HG03135 (cell line): ENCODE results near the gene INSL3.
"Not testable (repeated sequence)": the region's sequence is repeated elsewhere in the genome, so short reads cannot be mapped to it uniquely, and the experiment has no call there.

ENCODE experiments used
- ATAC-seq: cut with Tn5 transposase; IDR thresholded peaks from one replicate; pipeline ENCODE4 v1.9.1; 2021; ENCODE audit warnings: mild to moderate bottlenecking, moderate library complexity; ENCODE audit not compliant: unreplicated experiment

Gene INSL3

GRCh38 chr19:17790059-17790780, 31.1 kb downstream of the INSL3 start:
- ATAC-seq, result no peak

- ATAC-seq, result no peak
Measured at GRCh38 chr19:17788632-17789031, 32.7 kb downstream of the INSL3 start.

GRCh38 chr19:17787274-17787913, 33.9 kb downstream of the INSL3 start:
- no peak for ATAC-seq

DNA sequence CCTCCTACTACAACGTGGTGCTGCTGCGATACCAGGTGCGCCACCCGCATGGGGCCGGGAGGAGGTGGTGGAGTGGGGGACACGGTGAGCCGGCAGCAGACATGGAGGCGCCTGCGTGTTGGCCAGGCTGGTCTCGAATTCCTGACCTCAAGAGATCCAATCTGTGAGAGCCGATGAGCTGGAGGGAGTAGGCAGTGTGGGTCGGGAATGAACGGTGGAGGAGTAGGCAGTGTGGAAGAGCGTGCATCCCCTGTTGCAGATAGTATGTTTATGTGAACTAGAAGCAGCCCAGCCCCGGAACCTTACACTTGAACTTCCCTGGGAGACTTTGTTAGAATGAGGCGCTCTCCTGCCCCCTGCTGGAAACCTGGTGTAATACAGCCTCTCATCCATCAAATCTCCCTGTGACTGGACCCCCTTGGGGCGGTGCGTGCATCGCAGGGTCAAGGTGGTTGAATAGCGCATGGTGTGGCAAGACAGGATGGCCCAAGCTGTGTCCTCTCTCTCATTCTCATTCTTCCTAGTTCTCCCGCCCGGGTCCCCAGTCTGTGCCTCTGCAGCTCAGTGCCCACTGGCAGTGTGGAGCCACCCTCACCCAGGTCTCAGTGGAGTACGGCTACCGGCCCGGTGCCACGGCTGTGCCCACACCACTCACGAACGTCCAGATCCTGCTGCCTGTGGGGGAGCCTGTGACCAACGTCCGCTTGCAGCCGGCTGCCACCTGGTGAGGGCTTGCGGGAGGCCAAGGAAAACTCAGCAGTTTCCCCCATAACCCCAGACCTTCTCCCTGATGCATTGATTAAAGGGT, 36.9 kb downstream of the INSL3 start:
- ATAC-seq, result no peak

DNA sequence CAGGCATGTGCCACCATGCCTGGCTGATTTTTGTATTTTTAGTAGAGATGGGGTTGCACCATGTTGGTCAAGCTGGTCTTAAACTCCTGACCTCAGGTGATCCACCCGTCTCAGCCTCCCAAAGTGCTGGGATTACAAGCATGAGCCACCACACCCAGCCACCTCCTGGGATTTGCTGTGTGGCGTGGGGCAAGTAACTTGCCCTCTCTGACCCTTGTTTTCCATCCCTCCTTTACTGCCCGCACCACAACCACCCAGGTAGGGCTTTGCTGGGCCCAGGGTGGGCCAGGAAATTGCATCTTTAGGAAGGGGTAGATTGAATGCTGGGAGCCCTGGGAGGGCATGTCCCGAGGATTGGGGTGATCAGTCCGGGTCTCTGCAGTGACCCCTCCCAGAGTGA, 37.6 kb downstream of the INSL3 start:
- ATAC-seq, result not testable (repeated sequence)

DNA sequence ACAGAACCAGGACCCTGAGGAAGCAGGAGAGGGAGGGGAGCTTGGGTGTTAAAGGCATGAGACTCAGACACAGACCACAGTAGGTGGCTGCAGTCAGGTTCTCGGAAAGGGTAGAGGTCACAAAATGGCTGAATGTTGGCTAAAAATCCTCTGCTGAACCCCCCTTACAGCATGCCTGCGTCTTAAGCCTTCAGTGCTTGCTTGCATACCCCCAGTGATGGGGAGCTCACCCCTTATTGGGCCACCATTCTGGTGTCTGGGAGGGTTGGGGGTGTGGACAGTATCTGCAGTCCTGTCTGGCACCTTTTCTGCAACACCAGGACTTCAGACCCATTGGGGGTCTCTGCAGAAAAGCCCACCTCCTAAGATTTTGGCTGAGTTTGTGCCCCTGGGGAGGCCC, 40.5 kb downstream of the INSL3 start:
- ATAC-seq, result no peak

DNA sequence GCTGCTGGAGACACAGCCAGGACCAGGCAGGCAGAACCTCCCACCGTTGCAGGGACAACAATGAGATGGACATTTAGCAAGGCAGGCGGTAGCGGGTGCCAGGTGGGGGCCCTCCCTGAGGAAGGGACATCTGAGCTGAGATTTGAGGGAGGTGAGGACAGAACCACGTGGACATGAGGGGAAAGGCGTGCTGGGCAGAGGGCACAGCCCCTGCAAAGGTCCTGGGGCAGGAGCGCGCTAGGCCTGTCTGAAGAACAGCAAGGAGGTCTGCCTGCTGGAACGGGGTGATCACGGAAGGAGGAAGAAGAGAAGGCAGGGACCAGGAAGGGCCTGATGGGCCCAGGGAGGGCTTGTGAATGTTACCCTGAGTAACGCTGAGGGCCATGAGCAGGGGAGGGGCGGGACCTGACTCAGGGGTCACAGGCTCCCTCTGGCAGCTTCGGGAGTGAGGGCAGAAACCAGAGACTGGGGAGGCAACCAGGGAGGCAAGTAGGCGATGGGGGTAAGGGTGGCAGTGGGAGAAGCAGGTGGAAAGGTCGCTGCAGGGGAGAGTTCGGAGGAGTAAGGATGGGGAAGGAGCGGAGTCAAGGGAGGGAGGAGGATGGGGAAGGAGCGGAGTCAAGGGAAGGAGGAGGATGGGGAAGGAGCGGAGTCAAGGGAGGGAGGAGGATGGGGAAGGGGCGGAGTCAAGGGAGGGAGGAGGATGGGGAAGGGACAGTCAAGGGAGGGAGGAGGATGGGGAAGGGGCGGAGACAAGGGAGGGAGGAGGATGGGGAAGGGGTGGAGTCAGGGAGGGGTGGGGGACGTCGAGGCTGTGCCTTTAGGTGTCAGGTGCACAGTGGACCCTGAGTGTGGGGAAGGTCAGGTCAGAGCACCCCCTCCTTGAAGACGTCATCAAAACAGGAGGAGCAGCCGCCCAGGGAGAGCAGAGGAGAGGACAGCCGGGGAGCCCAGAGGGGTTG, 42.1 kb downstream of the INSL3 start:
- no peak for ATAC-seq

DNA sequence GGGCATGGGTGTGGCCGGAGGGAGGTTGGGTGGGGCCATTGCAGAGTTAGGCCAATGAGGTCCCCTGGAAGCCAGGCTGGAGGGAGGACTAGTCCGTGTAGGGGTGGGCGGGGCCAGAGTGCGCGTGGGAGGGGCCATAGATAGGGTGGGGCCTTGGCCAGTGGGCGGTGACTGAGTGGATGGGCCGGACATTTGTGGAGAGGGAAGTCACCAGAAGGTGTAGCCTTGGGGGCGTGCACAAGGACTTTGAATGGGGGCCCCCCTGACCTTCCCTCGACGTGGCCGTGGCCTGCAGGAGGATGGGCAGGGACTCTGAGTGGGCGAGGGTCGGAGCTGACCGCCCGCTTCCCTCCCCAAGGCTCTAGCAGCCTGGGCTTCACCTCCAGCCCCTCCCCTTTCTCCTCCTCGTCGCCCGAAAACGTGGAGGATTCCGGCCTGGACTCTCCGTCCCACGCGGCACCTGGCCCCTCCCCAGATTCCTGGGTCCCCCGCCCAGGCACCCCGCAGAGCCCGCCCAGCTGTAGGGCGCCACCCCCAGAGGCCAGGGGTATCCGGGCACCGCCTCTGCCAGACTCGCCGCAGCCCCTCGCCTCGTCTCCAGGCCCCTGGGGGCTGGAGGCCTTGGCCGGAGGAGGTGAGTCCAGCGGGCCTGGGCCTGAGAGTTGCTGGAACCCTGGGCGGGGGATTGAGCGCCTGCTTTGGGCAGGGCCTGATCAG, 42.9 kb downstream of the INSL3 start:
- no peak for ATAC-seq

- not testable (repeated sequence) for ATAC-seq
Measured at GRCh38 chr19:17777840-17778239, 43.5 kb downstream of the INSL3 start.

DNA sequence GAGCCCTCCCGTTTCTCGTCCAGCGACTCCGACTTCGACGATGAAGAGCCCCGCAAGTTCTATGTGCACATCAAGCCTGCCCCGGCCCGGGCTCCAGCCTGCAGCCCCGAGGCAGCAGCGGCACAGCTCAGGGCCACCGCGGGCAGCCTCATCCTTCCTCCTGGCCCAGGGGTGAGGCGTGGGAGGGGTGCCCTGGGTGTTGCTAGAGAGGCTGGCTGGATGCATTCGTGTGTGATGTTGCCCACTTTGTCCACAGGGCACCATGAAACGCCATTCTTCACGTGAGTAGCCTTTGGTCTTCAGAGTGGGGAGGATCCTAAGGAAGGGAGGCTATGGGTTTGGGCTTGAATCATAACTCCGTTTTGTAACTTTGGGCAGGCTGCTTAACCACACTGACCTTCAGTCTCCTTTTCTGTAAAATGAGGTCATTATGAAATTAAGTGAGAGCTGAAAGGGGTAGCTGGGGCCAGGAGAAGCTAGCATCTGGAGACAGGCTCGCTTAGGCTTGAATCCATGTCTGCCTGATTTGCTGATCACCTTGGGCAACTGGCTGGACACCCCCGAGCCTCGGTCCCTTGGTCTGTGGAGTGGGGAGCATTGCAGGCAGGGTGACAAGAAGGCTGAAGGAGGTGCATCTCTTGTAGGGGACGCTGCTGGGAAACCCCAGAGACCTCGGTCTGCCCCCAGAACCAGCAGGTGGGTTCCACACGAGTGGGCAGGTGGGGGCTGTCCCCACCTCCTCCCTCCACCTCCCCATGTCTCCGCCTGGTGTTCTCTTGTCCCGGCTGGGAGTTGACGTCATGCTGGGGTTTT, 45.1 kb downstream of the INSL3 start:
- ATAC-seq, result peak; percentile 53

DNA sequence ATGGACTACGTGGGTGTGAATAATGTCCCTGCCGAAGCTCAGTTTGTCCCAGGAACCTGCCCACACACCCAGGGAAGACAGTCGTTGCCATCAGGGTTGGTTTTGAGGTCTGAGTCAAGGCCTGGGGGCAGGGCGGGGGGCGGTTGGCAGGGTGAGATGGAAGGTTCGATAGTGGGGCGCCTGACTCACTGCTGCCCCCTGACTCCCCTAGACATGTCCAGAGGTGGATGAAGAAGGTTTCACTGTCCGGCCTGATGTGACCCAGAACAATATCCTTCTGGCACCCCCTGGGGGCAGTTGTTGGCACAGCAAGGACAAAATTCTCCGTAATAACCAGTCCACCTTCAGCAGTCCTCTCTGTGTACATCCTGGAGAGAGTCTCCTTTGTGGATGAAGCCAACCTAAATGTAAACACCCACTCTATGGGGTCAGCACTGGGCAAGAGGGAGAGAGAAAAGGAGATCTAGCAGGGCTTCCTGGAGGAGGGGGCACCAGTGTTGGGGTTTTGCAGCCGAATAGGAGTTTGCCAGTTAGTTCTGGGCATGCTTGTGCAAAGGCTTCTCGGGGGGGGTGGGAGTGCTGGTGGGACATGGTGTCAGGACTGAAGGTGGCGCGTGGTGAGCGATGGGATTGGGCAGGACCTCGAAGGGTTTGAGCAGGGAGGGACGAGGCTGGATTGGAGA, 45.9 kb downstream of the INSL3 start:
- no peak for ATAC-seq

GRCh38 chr19:17772172-17772571, 49.1 kb downstream of the INSL3 start:
- ATAC-seq, result no peak

GRCh38 chr19:17770613-17771012, 50.7 kb downstream of the INSL3 start:
- no peak for ATAC-seq

- no peak for ATAC-seq
Measured at GRCh38 chr19:17767559-17767958, 53.8 kb downstream of the INSL3 start.

DNA sequence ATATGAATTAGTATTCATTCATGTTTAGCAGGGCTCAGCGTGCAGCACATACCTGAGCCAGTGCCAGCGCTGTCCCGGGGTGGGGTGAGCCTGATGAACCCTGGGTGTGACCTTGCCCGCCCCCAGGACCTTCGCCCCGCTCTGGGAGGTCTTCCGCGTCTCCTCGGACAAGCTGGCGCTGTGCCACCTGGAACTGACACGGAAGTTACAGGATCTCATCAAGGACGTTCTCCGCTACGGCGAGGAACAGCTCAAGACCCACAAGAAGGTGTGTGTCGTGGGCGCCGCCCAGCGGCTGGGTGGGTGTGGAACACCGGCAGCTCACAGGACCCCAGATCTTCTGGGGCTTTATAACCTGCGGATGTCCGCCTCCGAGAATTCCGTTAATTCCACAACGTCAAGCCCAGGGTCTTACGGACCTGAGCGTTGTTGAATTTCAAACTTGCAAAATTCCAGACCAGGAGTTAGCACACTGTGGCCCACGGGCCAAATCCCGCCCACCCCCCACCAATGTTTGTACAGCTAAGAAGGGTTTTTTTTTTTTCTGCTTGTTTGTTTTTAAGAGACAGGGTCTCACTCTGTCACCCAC, 54.7 kb downstream of the INSL3 start:
- ATAC-seq, result no peak
